Right ventricle myocardium inferior (tissue), 1 donor: Measurements from ENCODE around the gene ADORA2A. TPM values are rescaled to one million over a fixed set of nuclear protein-coding genes. Genes with fewer than 3 reads are reported as not detected.

Experiments
- ATAC-seq: fragments of 200-7000 bp; cut with Tn5 transposase; one replicate; pipeline ENCODE4 v1.9.1; 2020; ENCODE audit warnings: mild to moderate bottlenecking, moderate library complexity
- DNase-seq: peaks from one replicate; pipeline ENCODE4 v3.0.0; 2021; ENCODE audit errors: missing footprints
- intact Hi-C: fragments of 100-400 bp; cut with DNase I; formaldehyde crosslinking; loops from one replicate; pipeline ENCODE4 v1.11.0; 2022
- total RNA-seq: library from RNA; stranded (reverse); fragmentation: NEBNext Ultra II Directional; extraction: Animal tissue kit (Norgen Biotek cat#: 25700); gene quantifications from one replicate; pipeline ENCODE4 v1.2.1, GENCODE V29; 2021
- donor health status: DM: no; HTN: yes; CAD: no; lungs with severe emphysema.

ADORA2A gene
- total RNA-seq, 1 donor from 2014 or later: 4.3 TPM

DNA sequence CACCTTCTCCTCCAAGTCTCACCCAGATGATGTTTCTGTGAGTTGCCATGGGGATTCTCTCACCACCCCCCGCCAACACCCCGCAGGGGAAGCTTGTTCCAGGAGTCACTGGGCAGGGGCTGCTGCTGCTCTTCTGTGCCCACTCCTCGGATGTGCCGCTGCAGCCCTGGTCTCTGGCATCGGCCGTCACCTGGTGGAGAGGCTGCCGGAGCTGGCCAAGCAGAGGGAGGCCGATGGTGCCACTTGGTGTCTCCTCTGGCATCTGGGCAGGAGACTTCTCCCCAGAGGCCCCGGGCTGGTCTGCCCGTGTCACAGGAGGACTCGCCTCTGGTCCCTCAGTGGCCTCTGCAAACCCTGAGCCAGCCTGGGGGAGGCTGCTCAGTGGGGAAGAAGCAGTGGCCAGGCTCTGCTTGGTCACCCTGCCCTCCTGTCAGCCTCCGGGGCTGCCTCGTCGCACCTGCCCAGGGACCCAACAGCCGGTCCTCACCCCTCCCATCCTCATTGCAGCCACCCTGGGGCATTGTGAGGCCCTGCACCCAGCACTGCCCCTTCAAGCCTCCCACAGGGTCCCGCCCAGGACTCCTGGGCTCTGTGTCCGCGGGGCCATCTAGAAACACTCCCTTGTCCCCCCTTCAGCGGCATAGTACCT lies 424 bp upstream of the ADORA2A start:
- ATAC-seq (no peak), DNase-seq (no peak)
- intact Hi-C loops: no loop called here

DNA sequence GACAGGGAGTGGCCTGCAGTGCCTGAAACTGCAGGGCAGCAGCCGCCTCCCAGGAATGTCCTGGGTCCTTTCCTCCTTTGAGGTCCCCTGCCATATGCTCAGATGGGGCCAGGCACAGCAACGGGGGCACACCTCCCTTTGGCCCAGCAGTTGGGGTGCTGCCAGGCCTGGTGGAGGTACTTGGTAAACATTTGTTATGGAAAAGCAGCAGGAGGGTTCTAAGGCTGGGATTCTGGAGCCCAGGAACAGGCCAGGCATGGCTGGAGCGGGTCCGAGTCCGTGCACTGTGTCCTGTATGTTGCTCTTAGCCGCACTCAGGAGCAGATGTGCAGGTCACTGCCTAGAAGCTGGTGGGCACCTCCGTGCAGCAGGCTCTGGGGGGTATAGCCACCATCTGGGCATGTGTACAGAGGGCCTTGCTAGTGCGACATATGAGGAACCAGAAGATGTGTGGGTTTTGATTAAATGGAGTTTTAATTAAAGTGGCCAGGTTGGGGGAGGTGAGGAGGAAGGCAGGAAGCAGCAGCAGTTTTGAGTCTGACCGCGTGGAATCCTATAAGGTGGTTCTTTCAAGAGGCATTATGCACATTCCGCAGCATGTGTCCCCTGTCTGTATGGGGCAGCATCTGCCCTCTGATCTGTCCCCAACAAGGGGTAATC lies 1.5 kb downstream of the ADORA2A start:
- ATAC-seq (no peak), DNase-seq (no peak)
- intact Hi-C loops: no loop called here

- no peak for ATAC-seq
- intact Hi-C loops: loop anchor here (5.0 kb wide), 1 partner anchor 38 kb away; no protein-coding TSS in a partner anchor
These were observed 2.3 kb downstream of the ADORA2A start for GRCh38 chr22:24429411-24430365.

GRCh38 chr22:24430431-24431308 lies 3.3 kb downstream of the ADORA2A start:
- intact Hi-C loops: loop anchor here (5.0 kb wide), 1 partner anchor 37 kb away; no protein-coding TSS in a partner anchor
- no peak for ATAC-seq
- DNase-seq: no peak

More at GRCh38 chr22:24429411-24430365, 2.3 kb downstream of the ADORA2A start:
- DNase-seq: no peak

DNA sequence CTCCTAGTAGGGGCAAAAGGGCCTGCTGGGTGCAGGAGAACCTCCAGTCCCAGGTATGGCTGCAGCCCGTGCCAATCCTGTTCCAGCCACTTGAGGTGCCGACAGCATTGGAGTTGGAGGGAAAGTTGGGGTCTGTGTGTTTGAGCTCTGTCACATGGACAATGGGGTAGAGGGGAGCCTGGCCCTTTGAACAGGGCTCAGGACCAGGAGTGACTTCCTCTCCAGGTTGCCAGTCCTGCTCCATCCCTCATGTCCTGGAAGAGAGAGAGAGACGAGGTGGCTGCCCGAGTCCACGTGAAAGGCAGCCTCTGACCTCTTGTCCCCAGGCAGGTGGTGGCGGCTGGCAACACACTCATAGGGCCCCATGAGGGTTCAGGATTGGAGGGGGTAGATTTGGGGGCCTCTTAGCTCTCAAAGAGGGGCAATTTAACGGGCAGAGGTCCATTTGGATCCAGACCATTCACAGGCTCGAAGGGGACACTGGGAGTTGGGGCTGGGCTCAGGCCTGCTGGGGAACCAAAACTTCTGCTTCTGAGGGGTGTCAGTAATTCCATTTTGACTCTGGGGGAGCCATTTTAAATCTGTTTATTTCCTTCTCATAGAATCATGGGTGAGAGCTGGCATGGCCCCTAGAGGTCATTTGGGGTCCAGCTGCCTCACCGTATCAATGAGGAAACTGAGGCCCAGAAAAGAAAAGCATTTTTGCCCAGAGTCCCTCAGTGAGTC lies 4.1 kb downstream of the ADORA2A start:
- ATAC-seq (no peak), DNase-seq (no peak)
- intact Hi-C loops: loop anchor here (5.0 kb wide), 1 partner anchor 36 kb away; no protein-coding TSS in a partner anchor

DNA sequence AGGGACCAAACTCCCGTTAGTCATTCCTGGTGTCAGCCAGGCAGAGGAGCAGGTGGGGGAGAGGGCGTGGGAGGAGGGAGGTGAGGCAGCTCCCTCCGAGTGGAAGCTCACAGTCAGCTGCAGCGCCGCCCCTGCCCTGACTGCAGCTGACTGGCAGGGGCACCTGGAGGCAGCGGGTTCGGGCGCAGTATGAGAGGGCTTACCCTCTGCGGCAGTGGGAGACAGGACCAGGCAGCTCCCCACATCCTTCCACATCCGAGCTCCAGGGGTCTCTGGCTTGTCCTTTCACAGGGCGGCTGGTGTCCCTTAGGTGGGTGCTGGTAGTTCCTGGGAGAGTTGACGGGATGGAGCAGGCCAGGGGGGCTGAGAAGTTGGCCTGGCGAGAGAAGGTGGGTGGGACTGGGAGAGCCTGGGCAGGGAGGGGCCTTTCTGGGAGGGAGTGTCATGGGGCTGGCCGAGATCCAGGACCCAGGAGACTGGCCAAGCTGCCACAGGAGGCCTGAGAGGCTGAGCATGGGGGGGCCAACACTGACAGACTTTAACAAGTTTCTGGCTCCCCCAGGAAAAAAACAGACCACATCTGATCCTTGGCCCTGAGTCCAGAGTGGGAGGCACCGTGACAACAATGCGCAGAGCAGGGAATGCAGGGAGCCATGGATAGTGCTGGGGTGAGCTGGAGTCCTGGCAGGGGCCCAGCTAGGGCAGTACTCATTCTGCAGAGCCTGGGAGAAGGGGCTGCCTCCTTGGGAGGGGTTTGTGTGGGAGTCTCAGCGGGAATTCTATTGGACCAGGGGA lies 4.9 kb downstream of the ADORA2A start:
- peak; percentile 84 for DNase-seq
- intact Hi-C loops: loop anchor here (5.0 kb wide), 1 partner anchor 35 kb away; no protein-coding TSS in a partner anchor
- ATAC-seq: peak; percentile 66

GRCh38 chr22:24433001-24433827 lies 5.8 kb downstream of the ADORA2A start:
- DNase-seq (no peak), ATAC-seq (no peak)
- intact Hi-C loops: loop anchor here (5.0 kb wide), 1 partner anchor 34 kb away; no protein-coding TSS in a partner anchor

- ATAC-seq (no peak), DNase-seq (no peak)
- intact Hi-C loops: loop anchor here (5.0 kb wide), 1 partner anchor 33 kb away; no protein-coding TSS in a partner anchor
These were observed 6.5 kb downstream of the ADORA2A start for GRCh38 chr22:24433828-24434470.

GRCh38 chr22:24434471-24435322 lies 7.3 kb downstream of the ADORA2A start:
- intact Hi-C loops: loop anchor here (5.0 kb wide), 1 partner anchor 33 kb away; no protein-coding TSS in a partner anchor
- peak; percentile 11 for ATAC-seq
- DNase-seq: no peak

DNA sequence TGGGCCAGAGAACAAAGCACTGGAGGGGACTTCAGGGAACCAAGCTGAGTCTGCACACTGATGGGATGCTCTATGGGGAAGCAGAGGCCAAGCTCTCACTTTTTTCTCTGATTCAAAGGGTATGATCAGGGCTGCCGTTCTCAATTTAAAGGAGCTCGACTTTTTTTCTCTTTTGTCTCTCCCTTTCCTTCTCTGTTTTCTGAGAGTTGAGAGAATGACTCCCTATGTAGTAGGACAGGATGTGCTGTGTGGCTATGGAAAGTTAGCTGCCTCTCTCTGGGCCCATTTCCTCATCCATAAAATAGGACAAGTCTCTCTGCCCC lies 7.9 kb downstream of the ADORA2A start:
- DNase-seq: no peak
- ATAC-seq: no peak
- intact Hi-C loops: no loop called here

- no peak for DNase-seq
- ATAC-seq: no peak
- intact Hi-C loops: no loop called here
These were observed 8.5 kb downstream of the ADORA2A start for GRCh38 chr22:24435861-24436371.

GRCh38 chr22:24436553-24436952 lies 9.2 kb downstream of the ADORA2A start:
- no peak for ATAC-seq
- intact Hi-C loops: no loop called here
- DNase-seq: no peak

GRCh38 chr22:24437091-24437490 lies 9.7 kb downstream of the ADORA2A start:
- DNase-seq (no peak), ATAC-seq (no peak)
- intact Hi-C loops: no loop called here

GRCh38 chr22:24437741-24438328 lies 10.4 kb downstream of the ADORA2A start:
- intact Hi-C loops: no loop called here
- DNase-seq (no peak), ATAC-seq (no peak)
